HG03575 (cell line): Measurements from ENCODE around the gene MTERF4.
"Not testable (repeated sequence)": the region's sequence is repeated elsewhere in the genome, so short reads cannot be mapped to it uniquely, and the experiment has no call there.

Source experiments
- ATAC-seq: cut with Tn5 transposase; IDR thresholded peaks from one replicate; pipeline ENCODE4 v1.9.1; 2021; ENCODE audit not compliant: unreplicated experiment, insufficient number of reproducible peaks, low FRiP score; ENCODE audit errors: extremely low read depth

Gene MTERF4

GRCh38 chr2:241093133-241093781, 8.8 kb downstream of the MTERF4 start:
- not testable (repeated sequence) for ATAC-seq

- ATAC-seq: no peak
These were observed 9.4 kb downstream of the MTERF4 start for GRCh38 chr2:241092677-241093076.

GRCh38 chr2:241091734-241092445, 10.2 kb downstream of the MTERF4 start:
- ATAC-seq: no peak

GRCh38 chr2:241091201-241091600, 10.9 kb downstream of the MTERF4 start:
- no peak for ATAC-seq

GRCh38 chr2:241088791-241089732, 13.0 kb downstream of the MTERF4 start:
- ATAC-seq: no peak

- ATAC-seq: no peak
These were observed 13.7 kb downstream of the MTERF4 start for GRCh38 chr2:241088376-241088775.

- no peak for ATAC-seq
These were observed 14.4 kb downstream of the MTERF4 start for GRCh38 chr2:241087420-241088268.

- ATAC-seq: no peak
These were observed 17.1 kb downstream of the MTERF4 start for GRCh38 chr2:241084856-241085444.

- ATAC-seq: no peak
These were observed 19.0 kb downstream of the MTERF4 start for GRCh38 chr2:241083091-241083415.

GRCh38 chr2:241082341-241083090, 19.6 kb downstream of the MTERF4 start:
- ATAC-seq: no peak

GRCh38 chr2:241081643-241082340, 20.3 kb downstream of the MTERF4 start:
- no peak for ATAC-seq

- no peak for ATAC-seq
These were observed 20.9 kb downstream of the MTERF4 start for GRCh38 chr2:241081190-241081642.

GRCh38 chr2:241080405-241081189, 21.5 kb downstream of the MTERF4 start:
- ATAC-seq: no peak

- ATAC-seq: no peak
These were observed 27.1 kb downstream of the MTERF4 start for GRCh38 chr2:241074901-241075540.

GRCh38 chr2:241074065-241074818, 27.8 kb downstream of the MTERF4 start:
- no peak for ATAC-seq
